Right forelimb (tissue), 1 donor: ENCODE data around the gene TFDP3.

Experiments used
- DNase-seq: peaks from one replicate; pipeline ENCODE4 v3.0.0-alpha.2; 2018

TFDP3 gene

DNA sequence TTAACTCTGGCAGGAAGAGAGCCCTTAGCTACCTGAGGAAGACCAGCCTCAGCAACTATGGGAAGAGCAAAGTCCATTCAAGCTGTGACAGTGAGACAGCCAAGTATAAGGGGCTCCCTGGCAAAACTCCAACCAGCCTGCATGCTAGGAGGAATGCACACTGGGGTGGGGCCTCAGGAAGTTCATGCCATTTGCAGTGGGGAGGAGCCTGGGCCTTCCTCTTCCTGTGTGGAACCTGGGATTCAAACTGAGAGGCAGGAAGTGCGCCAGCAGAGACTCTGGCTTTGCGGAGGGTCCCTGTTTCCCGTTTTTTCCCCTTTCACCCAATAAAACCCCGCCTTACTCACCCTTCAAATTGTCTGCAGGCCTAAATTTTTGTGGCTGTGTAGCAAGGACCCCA, 33.0 kb downstream of the TFDP3 start:
- DNase-seq, result no peak

DNA sequence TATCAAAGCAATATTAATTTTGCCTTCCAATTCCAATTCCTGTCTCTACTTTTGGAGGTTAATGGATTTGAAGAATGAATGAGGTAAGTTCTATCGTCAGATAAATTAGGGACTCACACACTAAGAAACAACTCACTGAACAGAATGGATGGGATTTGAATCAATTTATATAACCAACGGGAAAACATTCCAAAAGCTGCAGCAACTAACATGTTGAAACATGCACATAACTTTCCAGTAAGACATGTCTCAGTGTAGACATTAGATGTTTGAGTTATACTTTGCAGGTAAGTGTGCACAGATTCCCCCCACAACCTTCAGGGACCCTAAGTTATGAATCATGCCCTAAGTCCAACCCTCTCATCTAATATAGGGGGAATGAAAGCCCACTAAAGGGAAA, 34.3 kb downstream of the TFDP3 start:
- no peak for DNase-seq

DNA sequence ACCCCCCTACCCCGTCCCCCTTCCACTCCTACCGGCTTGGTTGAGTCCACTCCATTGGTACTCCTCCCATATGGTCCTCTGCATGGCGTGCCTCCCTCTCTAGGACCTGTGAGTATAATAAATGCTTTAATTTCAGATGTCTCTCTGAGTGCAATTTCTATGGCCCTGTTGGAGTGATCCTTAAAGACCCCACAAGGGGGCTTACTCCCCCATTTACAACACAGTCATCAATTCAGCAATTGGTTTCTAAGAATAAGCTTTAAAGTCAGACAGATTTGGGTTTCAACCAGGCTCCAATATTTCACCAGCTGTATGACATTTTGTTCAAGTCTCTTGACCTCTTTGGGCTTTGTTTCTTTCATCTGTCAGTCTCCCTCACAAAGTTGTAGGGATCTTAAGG, 38.7 kb downstream of the TFDP3 start:
- no peak for DNase-seq

DNA sequence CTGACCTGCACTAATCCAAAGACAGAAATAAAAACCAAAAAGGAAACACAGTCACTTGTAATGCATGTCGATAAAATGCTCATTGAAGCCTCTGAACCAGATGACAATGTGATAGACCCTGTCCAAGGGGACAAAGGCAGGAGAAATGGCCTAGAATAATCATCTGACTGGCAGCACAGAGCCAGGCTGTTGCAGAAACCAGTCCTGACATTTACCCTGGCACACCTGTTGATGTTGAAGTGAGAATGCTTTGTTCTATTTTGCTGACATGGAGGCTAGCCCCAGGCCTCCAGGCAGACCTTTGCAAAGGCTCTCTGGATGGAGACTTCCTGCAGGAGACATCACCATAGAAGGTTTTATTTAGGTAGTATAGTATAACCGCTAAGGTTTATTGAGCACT, 41.0 kb downstream of the TFDP3 start:
- DNase-seq, result no peak

DNA sequence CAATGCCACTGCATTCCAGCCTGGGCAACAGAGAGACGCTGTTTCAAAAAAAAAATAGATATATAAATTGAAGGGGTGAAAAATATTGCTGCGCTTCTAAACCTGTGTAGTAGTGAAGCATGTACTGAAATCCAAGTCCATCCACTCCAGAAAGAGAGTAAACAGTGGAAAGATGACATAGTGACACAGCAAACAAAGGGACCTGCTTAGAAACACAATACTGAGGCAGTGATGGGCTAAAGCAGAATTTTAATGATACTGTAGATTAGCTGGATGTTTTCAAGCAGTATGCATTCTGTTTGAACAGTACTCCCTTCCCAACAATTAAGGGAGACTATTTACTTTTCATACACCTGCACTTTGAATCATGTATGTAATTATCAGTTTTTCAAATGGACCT, 42.5 kb downstream of the TFDP3 start:
- no peak for DNase-seq

DNA sequence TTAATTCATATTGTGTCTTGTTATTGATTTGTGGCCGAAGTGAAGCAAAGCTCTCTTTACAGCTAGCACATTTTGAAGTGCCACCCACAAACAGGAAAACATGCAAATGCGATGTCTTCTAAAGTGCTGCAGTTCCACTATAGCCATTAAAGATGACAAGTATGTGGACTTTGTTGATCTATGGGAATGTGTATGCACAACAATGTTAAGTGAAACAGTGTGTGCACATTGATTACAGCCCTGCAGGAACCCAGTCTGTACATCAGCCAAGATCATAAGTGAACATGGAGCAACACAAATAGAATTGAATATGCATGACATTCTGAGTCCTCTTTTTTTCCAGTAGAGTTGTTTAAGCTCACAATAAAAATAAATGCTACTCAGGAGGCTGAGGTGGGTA, 43.0 kb downstream of the TFDP3 start:
- no peak for DNase-seq

DNA sequence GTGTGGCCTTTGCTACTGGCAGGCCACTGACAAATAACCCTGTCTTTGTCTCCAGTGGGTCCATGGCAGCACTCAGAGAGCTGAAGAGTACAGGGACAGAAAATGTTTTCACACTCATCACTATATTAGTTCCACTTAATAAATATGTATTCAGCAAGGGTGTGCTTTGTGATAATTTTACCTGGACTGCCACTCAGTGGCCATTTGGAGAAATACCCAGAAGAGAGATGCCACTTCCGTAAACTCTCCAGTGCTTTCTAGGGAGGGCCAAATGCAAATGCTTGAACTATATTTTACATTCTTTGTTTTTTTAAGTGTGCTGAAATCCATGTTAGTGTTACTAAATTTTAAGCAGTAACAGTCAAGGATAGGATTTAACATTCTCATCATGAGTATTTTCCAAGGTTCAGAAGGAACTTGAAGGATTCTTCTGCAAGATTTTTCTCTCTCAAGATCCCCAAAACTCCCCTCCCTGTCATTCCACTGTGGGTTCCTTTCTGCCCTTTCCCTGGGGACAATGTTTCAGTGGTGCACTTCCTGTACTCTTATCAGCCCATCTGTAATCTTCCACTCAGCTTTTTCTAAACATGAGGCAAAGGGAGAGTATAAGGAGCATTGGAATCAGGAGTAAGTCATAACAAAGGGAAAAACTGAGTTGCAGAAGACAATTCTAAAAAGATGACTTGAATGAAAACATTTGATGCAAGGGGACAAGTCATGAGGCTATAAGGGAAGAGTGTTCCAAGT, 46.0 kb downstream of the TFDP3 start:
- DNase-seq, result no peak
